Neuron (in vitro differentiated cells): ENCODE results near the gene SPTBN1.
"Not testable (repeated sequence)": the region's sequence is repeated elsewhere in the genome, so short reads cannot be mapped to it uniquely, and the experiment has no call there.

Source experiments
- H2AFZ ChIP-seq: one replicate; pipeline ENCODE4 v1.6.1; 2013; ENCODE audit warnings: low read depth, mild to moderate bottlenecking, inconsistent platforms, low read length, moderate library complexity
- H3K27me3 ChIP-seq: one replicate; pipeline ENCODE4 v1.6.1; 2013; ENCODE audit warnings: low read length; ENCODE audit not compliant: insufficient read depth
- H3K36me3 ChIP-seq: one replicate; pipeline ENCODE4 v1.6.1; 2013; ENCODE audit warnings: low read length; ENCODE audit not compliant: insufficient read depth
- H3K4me1 ChIP-seq: one replicate; pipeline ENCODE4 v1.6.1; 2013; ENCODE audit warnings: low read length; ENCODE audit not compliant: insufficient read depth
- H3K4me3 ChIP-seq: 2 replicates; pipeline ENCODE4 v1.5.1; 2013; ENCODE audit warnings: mild to moderate bottlenecking, low read length, moderate library complexity
- H3K9me3 ChIP-seq: one replicate; pipeline ENCODE4 v1.6.1; 2013; ENCODE audit warnings: low read length

The SPTBN1 gene

GRCh38 chr2:54503192-54503591 lies 47.1 kb downstream of the SPTBN1 start:
- Histone ChIP-seq H3K4me3 (no peak overlapping the region), H3K27me3 (no peaks in the 10 kb centered on the region), H3K4me1 (no peaks in the 10 kb centered on the region), H3K36me3 (no peaks in the 10 kb centered on the region), H3K9me3 (no peaks in the 10 kb centered on the region), H2AFZ (no peak overlapping the region)

GRCh38 chr2:54503828-54504227 lies 47.7 kb downstream of the SPTBN1 start:
- no peak overlapping the region for H3K4me3 ChIP-seq
- H3K9me3 ChIP-seq, result no peaks in the 10 kb centered on the region
- H3K27me3 ChIP-seq, result no peaks in the 10 kb centered on the region
- H3K4me1 ChIP-seq, result no peaks in the 10 kb centered on the region
- H3K36me3 ChIP-seq, result no peaks in the 10 kb centered on the region
- H2AFZ ChIP-seq, result no peak overlapping the region

GRCh38 chr2:54504866-54505265 lies 48.7 kb downstream of the SPTBN1 start:
- H3K4me1 ChIP-seq, result no peaks in the 10 kb centered on the region
- H3K27me3 ChIP-seq, result no peaks in the 10 kb centered on the region
- H3K9me3 ChIP-seq, result no peaks in the 10 kb centered on the region
- no peaks in the 10 kb centered on the region for H3K36me3 ChIP-seq
- no peak overlapping the region for H2AFZ ChIP-seq
- H3K4me3 ChIP-seq, result no peak overlapping the region

- Histone ChIP-seq H3K36me3 (no peaks in the 10 kb centered on the region), H3K9me3 (no peaks in the 10 kb centered on the region), H3K4me1 (peaks cover 2% of the 10 kb centered on the region), H2AFZ (no peak overlapping the region), H3K27me3 (no peaks in the 10 kb centered on the region), H3K4me3 (no peak overlapping the region)
Observed at GRCh38 chr2:54508541-54508940, 52.4 kb downstream of the SPTBN1 start.

- H3K9me3 ChIP-seq, H3K4me1 ChIP-seq, H3K36me3 ChIP-seq, H2AFZ ChIP-seq, H3K4me3 ChIP-seq, H3K27me3 ChIP-seq: not testable (repeated sequence)
Observed at GRCh38 chr2:54509043-54509442, 52.9 kb downstream of the SPTBN1 start.

- H3K27me3 ChIP-seq, result no peaks in the 10 kb centered on the region
Observed at GRCh38 chr2:54510916-54511315, 54.8 kb downstream of the SPTBN1 start.

GRCh38 chr2:54512183-54512582 lies 56.1 kb downstream of the SPTBN1 start:
- H3K9me3 ChIP-seq, result no peaks in the 10 kb centered on the region
- H3K4me3 ChIP-seq, result no peak overlapping the region
- no peaks in the 10 kb centered on the region for H3K36me3 ChIP-seq
- H3K27me3 ChIP-seq, result no peaks in the 10 kb centered on the region
- H2AFZ ChIP-seq, result no peak overlapping the region
- peaks cover 6% of the 10 kb centered on the region for H3K4me1 ChIP-seq

More at GRCh38 chr2:54510916-54511315, 54.8 kb downstream of the SPTBN1 start:
- Histone ChIP-seq H2AFZ (no peak overlapping the region), H3K9me3 (no peaks in the 10 kb centered on the region), H3K4me3 (no peak overlapping the region), H3K36me3 (no peaks in the 10 kb centered on the region), H3K4me1 (peaks cover 2% of the 10 kb centered on the region)

GRCh38 chr2:54512663-54513362 lies 56.7 kb downstream of the SPTBN1 start:
- Histone ChIP-seq H3K27me3 (no peaks in the 10 kb centered on the region), H2AFZ (no peak overlapping the region), H3K4me3 (no peak overlapping the region), H3K4me1 (peaks cover 6% of the 10 kb centered on the region), H3K9me3 (no peaks in the 10 kb centered on the region), H3K36me3 (no peaks in the 10 kb centered on the region)

GRCh38 chr2:54513363-54513715 lies 57.2 kb downstream of the SPTBN1 start:
- Histone ChIP-seq H3K9me3 (no peaks in the 10 kb centered on the region), H3K27me3 (no peaks in the 10 kb centered on the region), H3K36me3 (no peaks in the 10 kb centered on the region), H2AFZ (no peak overlapping the region), H3K4me1 (peaks cover 6% of the 10 kb centered on the region), H3K4me3 (no peak overlapping the region)

GRCh38 chr2:54514822-54515569 lies 58.9 kb downstream of the SPTBN1 start:
- no peaks in the 10 kb centered on the region for H3K9me3 ChIP-seq

GRCh38 chr2:54516842-54517241 lies 60.7 kb downstream of the SPTBN1 start:
- Histone ChIP-seq H3K9me3 (no peaks in the 10 kb centered on the region), H3K27me3 (no peaks in the 10 kb centered on the region), H3K4me3 (no peak overlapping the region), H3K4me1 (peaks cover 4% of the 10 kb centered on the region), H3K36me3 (no peaks in the 10 kb centered on the region), H2AFZ (no peak overlapping the region)

More at GRCh38 chr2:54514822-54515569, 58.9 kb downstream of the SPTBN1 start:
- Histone ChIP-seq H2AFZ (no peak overlapping the region), H3K4me1 (peaks cover 6% of the 10 kb centered on the region), H3K4me3 (no peak overlapping the region), H3K36me3 (no peaks in the 10 kb centered on the region), H3K27me3 (no peaks in the 10 kb centered on the region)

GRCh38 chr2:54518016-54518415 lies 61.9 kb downstream of the SPTBN1 start:
- not testable (repeated sequence) for H3K27me3 ChIP-seq, H3K9me3 ChIP-seq, H2AFZ ChIP-seq, H3K4me1 ChIP-seq, H3K36me3 ChIP-seq, H3K4me3 ChIP-seq

- H3K9me3 ChIP-seq, result no peaks in the 10 kb centered on the region
- peaks cover 4% of the 10 kb centered on the region for H3K4me1 ChIP-seq
- H3K27me3 ChIP-seq, result no peaks in the 10 kb centered on the region
- no peaks in the 10 kb centered on the region for H3K36me3 ChIP-seq
- H3K4me3 ChIP-seq, result no peak overlapping the region
- no peak overlapping the region for H2AFZ ChIP-seq
Observed at GRCh38 chr2:54518430-54518829, 62.3 kb downstream of the SPTBN1 start.
